Heart left ventricle (tissue), 16 donors: ENCODE results near the gene FN3K. TPM values are rescaled to one million over a fixed set of nuclear protein-coding genes. Genes with fewer than 3 reads are reported as not detected.

Source experiments
- ATAC-seq, 4 donors: fragments of 200-7000 bp; cut with Tn5 transposase; one replicate each; pipeline ENCODE4 v1.9.1; 2020 to 2022; ENCODE audit warnings: moderate library complexity in 4 of 4, mild to moderate bottlenecking in 3 of 4, moderate number of reproducible peaks in 1 of 4
- DNase-seq, 5 donors: peaks; one replicate each; pipeline ENCODE4 v3.0.0-alpha.2; 2020
- H3K27ac ChIP-seq, 12 donors: fragments of 200-600 bp; sonication (generic) in 4 of 12; one replicate each; pipeline versions ENCODE4 v1.5.0 to v1.8.0; 2016 to 2022; ENCODE audit warnings: mild to moderate bottlenecking in 2 of 12
- H3K27me3 ChIP-seq, 9 donors: fragments of 200-600 bp; sonication (generic) in 2 of 9; one replicate each; pipeline versions ENCODE4 v1.5.1 to v1.8.0; 2016 to 2022; ENCODE audit warnings: mild to moderate bottlenecking in 3 of 9
- H3K36me3 ChIP-seq, 9 donors: fragments of 200-600 bp; sonication (generic) in 2 of 9; one replicate each; pipeline versions ENCODE4 v1.5.0 to v1.8.0; 2018 to 2022; ENCODE audit warnings: mild to moderate bottlenecking in 2 of 9
- H3K4me1 ChIP-seq, 12 donors: fragments of 200-600 bp; sonication (generic) in 4 of 12; one replicate each; pipeline versions ENCODE4 v1.5.0 to v1.8.0; 2016 to 2022; ENCODE audit warnings: mild to moderate bottlenecking in 3 of 12
- H3K4me3 ChIP-seq, 12 donors: fragments of 200-600 bp; sonication (generic) in 4 of 12; one replicate each; pipeline versions ENCODE4 v1.5.0 to v1.8.0; 2017 to 2022; ENCODE audit warnings: mild to moderate bottlenecking in 9 of 12, moderate library complexity in 4 of 12
- H3K9me3 ChIP-seq, 12 donors: fragments of 200-600 bp; sonication (generic) in 4 of 12; one replicate each; pipeline versions ENCODE4 v1.5.0 to v1.8.0; 2016 to 2022; ENCODE audit warnings: mild to moderate bottlenecking in 1 of 12
- CTCF ChIP-seq, 12 donors: fragments of 200-600 bp; sonication (generic) in 4 of 12; IDR thresholded peaks; one replicate each; pipeline versions ENCODE4 v1.5.0 to v1.8.0; 2018 to 2022; ENCODE audit warnings: antibody characterized with exemption in 12 of 12, mild to moderate bottlenecking in 5 of 12
- POLR2A ChIP-seq, 2 donors: fragments of 450-650 bp; IDR thresholded peaks; one replicate each; pipeline ENCODE4 v1.6.1; 2017; ENCODE audit warnings: antibody characterized with exemption in 2 of 2, mild to moderate bottlenecking in 2 of 2, moderate library complexity in 2 of 2
- WGBS, 4 donors: extraction: QIAGEN DNeasy Blood & Tissue Kit in 2 of 4; methylation state at CpG; one replicate each; pipeline versions ENCODE4 v1.1.5 to v1.1.7; 2013 to 2018; 5-methylcytosine and 5-hydroxymethylcytosine counted together
- intact Hi-C, 10 donors: fragments of 100-400 bp; cut with DNase I; formaldehyde crosslinking; loops; one replicate each; pipeline versions ENCODE4 v1.11.1 to v1.14.2; 2022
- polyA plus RNA-seq, 2 donors: library from polyadenylated mRNA; stranded (reverse); fragments of 200-250 nt; gene quantifications; one replicate each; pipeline ENCODE4 v1.2.3, GENCODE V29; 2013
- total RNA-seq, 9 donors: library from RNA; depleted of rRNA in 2 of 9; stranded (reverse); fragments of >200 nt in 2 of 9; fragmentation: NEBNext Ultra II Directional in 3 of 9; extraction: Animal tissue kit (Norgen Biotek cat#: 25700) in 3 of 9; gene quantifications; one replicate each; pipeline versions ENCODE4 v1.1.0 to v1.2.4, GENCODE V29; 2016 to 2023
- donor health status: ischemic (EF 13 %, LVEDD 7.1; RV severe dilation, severe dysfunction).
- donor health status: healthy with polysubstance abuse.
- donor health status: DM: no; HTN: yes; CAD: no.
- donor health status: DM: no; HTN: no; CAD: no.
- donor health status: ischemic (EF 25% LVEDD 6.9; RV normal size, moderate dysfunction).
- donor health status: ischemic (EF 25% LVEDD 5.7; RV mildly dilated, moderate dysfunction).
- donor health status: healthy.
- donor health status: DM: yes; HTN: yes; CAD: no.
- donor health status: ischemic (EF 35%, LVEDD 5.7; RV mildly dilated, moderate dysfunction).
- donor health status: nonischemic (EF 11% LVEDD 7.7; RV severe dilation, severe dysfunction).
- donor health status: DM: yes; HTN: yes; CAD: no.
- donor health status: PGD.
- donor health status: ischemic (EF 29% LVEDD 5.4; RV normal size, mild dysfunction).
- donor health status: nonischemic (EF 23%, LVEDD 6.1; RV moderate dilation, normal function).

The FN3K gene
- total and polyA plus RNA-seq, 11 donors, result 15.5 to 121 (median 69.4) TPM

DNA sequence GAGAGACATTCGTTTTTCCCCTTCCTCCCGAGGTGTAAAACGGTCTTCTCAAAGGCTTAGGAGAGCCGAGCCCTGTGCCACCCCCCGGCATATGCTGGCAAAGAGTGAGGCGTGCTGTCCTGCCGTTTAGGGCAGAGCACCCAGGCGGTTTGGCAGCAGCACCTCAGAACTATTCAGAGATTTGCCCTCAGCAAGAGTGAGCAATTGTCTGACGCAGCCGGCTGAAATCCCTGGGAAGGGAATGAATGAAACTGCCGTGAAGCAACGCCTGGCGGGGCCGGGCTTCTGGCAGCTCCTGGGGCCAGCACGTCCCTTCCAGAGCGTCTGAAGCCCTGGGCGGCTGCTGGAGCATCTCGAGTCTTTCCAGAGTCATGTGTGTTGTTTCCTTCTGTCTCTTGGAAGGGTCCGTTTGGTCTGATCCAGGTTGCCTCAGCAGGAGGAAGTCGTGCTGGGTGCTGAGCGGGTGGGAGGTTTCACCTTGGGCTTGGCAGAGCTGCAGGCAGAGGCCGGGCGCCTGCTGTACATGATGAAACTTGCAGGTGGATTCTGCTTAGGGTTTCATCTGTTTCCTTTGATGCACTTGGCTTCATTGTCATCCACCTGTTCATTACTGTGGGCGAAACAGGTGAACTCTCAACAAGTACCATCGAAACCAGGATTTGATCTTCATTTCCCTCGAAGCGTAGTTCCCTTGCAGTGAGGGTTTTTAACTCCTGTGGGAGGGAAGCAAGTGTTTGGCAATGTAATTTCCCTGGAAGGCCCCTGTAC, 51.9 kb downstream of the FN3K start:
- Histone ChIP-seq H3K4me1 (peaks cover 0 to 5% (median under 1%) of the 10 kb centered on the region in 12 donors), H3K9me3 (no peaks in the 10 kb centered on the region), H3K36me3 (peaks cover 0 to 27% (median 15%) of the 10 kb centered on the region in 9 donors), H3K27me3 (no peaks in the 10 kb centered on the region), H3K4me3 (no peak overlapping the region), H3K27ac (no peak overlapping the region)
- 82 to 89% (median 84%) methylated on average over 27 of the region's 27 CpGs for WGBS, 4 donors
- intact Hi-C loops, result no loop called here
- DNase-seq (peak in 1 of 5 donors; percentile 46), ATAC-seq (peak; percentile 13 to 58 (median 31))
- TF ChIP-seq POLR2A (IDR thresholded peaks at IDR 0.05) (no peak), CTCF (IDR thresholded peaks at IDR 0.05) (no peak)

DNA sequence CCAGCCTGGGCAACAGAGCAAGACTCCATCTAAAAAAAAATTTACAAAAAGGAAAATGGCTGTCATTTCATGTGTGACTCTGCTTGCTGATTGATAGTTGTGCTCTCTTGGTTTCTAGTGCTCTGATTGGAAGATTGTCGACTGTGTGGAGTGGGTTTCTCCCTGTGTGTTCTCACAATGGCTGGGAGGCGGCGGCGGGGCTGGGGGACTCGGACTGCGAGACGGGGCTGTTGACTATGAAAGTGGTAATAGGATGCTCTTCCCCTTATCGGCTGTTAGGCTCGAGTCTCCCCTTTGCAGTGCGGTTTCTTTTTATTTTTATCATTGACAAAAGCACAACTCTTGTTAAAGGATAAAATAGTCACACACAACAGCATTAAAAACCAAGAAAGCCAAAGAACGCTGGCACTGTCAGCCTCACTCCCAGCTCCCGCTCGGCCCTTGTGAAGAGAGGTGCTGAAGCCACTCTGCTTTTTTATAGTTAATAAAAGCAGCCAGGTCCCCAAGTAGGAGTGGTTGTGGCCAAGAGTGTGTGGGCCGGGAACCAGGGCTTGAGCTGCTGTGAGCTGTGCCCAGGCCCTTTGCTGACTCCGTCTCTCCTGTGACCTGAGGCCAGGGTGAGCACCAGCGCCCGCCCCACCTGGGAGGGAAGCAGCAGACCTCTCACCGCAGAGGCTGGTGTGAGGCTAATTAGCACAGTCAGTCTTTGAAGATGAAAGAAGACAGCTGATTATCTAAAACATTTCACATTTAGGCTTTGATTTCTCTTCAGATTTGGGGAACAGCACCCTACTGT, 53.0 kb downstream of the FN3K start:
- no peaks in the 10 kb centered on the region for H3K4me1 ChIP-seq
- WGBS, 4 donors, result 81 to 87% (median 85%) methylated on average over 18 of the region's 18 CpGs
- DNase-seq (no peak), ATAC-seq (peak in 2 of 4 donors; percentile 41 to 45)
- TF ChIP-seq CTCF (IDR thresholded peaks at IDR 0.05), result no peak
- no peak for TF ChIP-seq POLR2A (IDR thresholded peaks at IDR 0.05)
- H3K4me3 ChIP-seq, result no peak overlapping the region
- intact Hi-C loops, result no loop called here
- no peaks in the 10 kb centered on the region for H3K27me3 ChIP-seq
- H3K9me3 ChIP-seq, result no peaks in the 10 kb centered on the region
- H3K27ac ChIP-seq, result no peak overlapping the region
- peaks cover 0 to 23% (median 13%) of the 10 kb centered on the region in 9 donors for H3K36me3 ChIP-seq

- WGBS, 4 donors, result 94 to 97% (median 95%) methylated on average over 18 to 19 of the region's 19 CpGs
- intact Hi-C loops, result no loop called here
- TF ChIP-seq CTCF (IDR thresholded peaks at IDR 0.05), result no peak
- no peaks in the 10 kb centered on the region for H3K9me3 ChIP-seq
- peaks cover 0 to 7% (median 0%) of the 10 kb centered on the region in 12 donors for H3K4me1 ChIP-seq
- ATAC-seq (peak in 1 of 4 donors; percentile 21), DNase-seq (no peak)
- H3K36me3 ChIP-seq, result peaks cover 0 to 17% (median 5%) of the 10 kb centered on the region in 9 donors
- no peak overlapping the region for H3K27ac ChIP-seq
- H3K4me3 ChIP-seq, result no peak overlapping the region
- H3K27me3 ChIP-seq, result no peaks in the 10 kb centered on the region
Observed at GRCh38 chr17:82789051-82789592, 53.7 kb downstream of the FN3K start.

- ATAC-seq, result no peak
- DNase-seq, result no peak
- Histone ChIP-seq H3K36me3 (peaks cover 0 to 10% (median 0%) of the 10 kb centered on the region in 9 donors), H3K4me1 (peaks cover 0 to 14% (median 2%) of the 10 kb centered on the region in 12 donors), H3K4me3 (no peak overlapping the region), H3K27ac (no peak overlapping the region), H3K27me3 (no peaks in the 10 kb centered on the region), H3K9me3 (no peaks in the 10 kb centered on the region)
- WGBS, 4 donors, result 94 to 96% (median 95%) methylated on average over 17 to 18 of the region's 18 CpGs
- TF ChIP-seq CTCF (IDR thresholded peaks at IDR 0.05) (no peak), POLR2A (IDR thresholded peaks at IDR 0.05) (no peak)
- intact Hi-C loops, result no loop called here
Observed at GRCh38 chr17:82789806-82790205, 54.4 kb downstream of the FN3K start.
